ENCODE measurements around the gene TRIM14.
A peak's percentile ranks its signal among the peaks of the same experiment; 100 is the strongest.
"Not testable (repeated sequence)": the region's sequence is repeated elsewhere in the genome, so short reads cannot be mapped to it uniquely, and the experiment has no call there.

TRIM14 gene

GRCh38 chr9:98108531-98109031, 10.4 kb downstream of the TRIM14 start:
- no peak for DNase-seq (ENCODE audit: low read depth in 2 of 2, low spot score in 1 of 2)

- DNase-seq (ENCODE audit: low read depth in 2 of 2, low spot score in 1 of 2), result no peak
These were observed 11.1 kb downstream of the TRIM14 start for GRCh38 chr9:98107926-98108325.

GRCh38 chr9:98105006-98105405, 14.0 kb downstream of the TRIM14 start:
- DNase-seq (ENCODE audit: low read depth in 2 of 2, low spot score in 1 of 2), result no peak

GRCh38 chr9:98104445-98104881, 14.6 kb downstream of the TRIM14 start:
- no peak for DNase-seq (ENCODE audit: low read depth in 2 of 2, low spot score in 1 of 2)

GRCh38 chr9:98101868-98102273, 17.2 kb downstream of the TRIM14 start:
- peak in 1 of 2 donors; percentile 65 for DNase-seq (ENCODE audit: low read depth in 2 of 2, low spot score in 1 of 2)

- no peak for DNase-seq (ENCODE audit: low read depth in 2 of 2, low spot score in 1 of 2)
These were observed 17.6 kb downstream of the TRIM14 start for GRCh38 chr9:98101416-98101815.

- no peak for DNase-seq (ENCODE audit: low read depth in 2 of 2, low spot score in 1 of 2)
These were observed 18.6 kb downstream of the TRIM14 start for GRCh38 chr9:98100456-98100855.

GRCh38 chr9:98099898-98100297, 19.1 kb downstream of the TRIM14 start:
- DNase-seq (ENCODE audit: low read depth in 2 of 2, low spot score in 1 of 2), result no peak

GRCh38 chr9:98099346-98099745, 19.7 kb downstream of the TRIM14 start:
- no peak for DNase-seq (ENCODE audit: low read depth in 2 of 2, low spot score in 1 of 2)

- DNase-seq (ENCODE audit: low read depth in 2 of 2, low spot score in 1 of 2), result no peak
These were observed 21.2 kb downstream of the TRIM14 start for GRCh38 chr9:98097836-98098235.

- DNase-seq (ENCODE audit: low read depth in 2 of 2, low spot score in 1 of 2), result no peak
These were observed 22.9 kb downstream of the TRIM14 start for GRCh38 chr9:98096091-98096490.

- no peak for DNase-seq (ENCODE audit: low read depth in 2 of 2, low spot score in 1 of 2)
These were observed 23.6 kb downstream of the TRIM14 start for GRCh38 chr9:98095401-98095800.

GRCh38 chr9:98094851-98095250, 24.2 kb downstream of the TRIM14 start:
- no peak for DNase-seq (ENCODE audit: low read depth in 2 of 2, low spot score in 1 of 2)

GRCh38 chr9:98094316-98094715, 24.7 kb downstream of the TRIM14 start:
- no peak for DNase-seq (ENCODE audit: low read depth in 2 of 2, low spot score in 1 of 2)

GRCh38 chr9:98092613-98092931, 26.4 kb downstream of the TRIM14 start:
- DNase-seq (ENCODE audit: low read depth in 2 of 2, low spot score in 1 of 2), result no peak

- DNase-seq (ENCODE audit: low read depth in 2 of 2, low spot score in 1 of 2), result no peak
These were observed 27.0 kb downstream of the TRIM14 start for GRCh38 chr9:98091735-98092612.

GRCh38 chr9:98090674-98091073, 28.3 kb downstream of the TRIM14 start:
- not testable (repeated sequence) for DNase-seq (ENCODE audit: low read depth in 2 of 2, low spot score in 1 of 2)

- no peak for DNase-seq (ENCODE audit: low read depth in 2 of 2, low spot score in 1 of 2)
These were observed 31.3 kb downstream of the TRIM14 start for GRCh38 chr9:98087420-98088354.

- no peak for DNase-seq (ENCODE audit: low read depth in 2 of 2, low spot score in 1 of 2)
These were observed 32.6 kb downstream of the TRIM14 start for GRCh38 chr9:98086461-98086860.

GRCh38 chr9:98085944-98086343, 33.1 kb downstream of the TRIM14 start:
- no peak for DNase-seq (ENCODE audit: low read depth in 2 of 2, low spot score in 1 of 2)

GRCh38 chr9:98085058-98085457, 34.0 kb downstream of the TRIM14 start:
- DNase-seq (ENCODE audit: low read depth in 2 of 2, low spot score in 1 of 2), result no peak

GRCh38 chr9:98084396-98084795, 34.6 kb downstream of the TRIM14 start:
- no peak for DNase-seq (ENCODE audit: low read depth in 2 of 2, low spot score in 1 of 2)

Data from stimulated activated CD8-positive, alpha-beta memory T cell treated with anti-CD3 and anti-CD28 coated beads, Interleukin-4, amount 100 ng/mL, for 1 hour (primary cell).